HG03095 (cell line): Measurements from ENCODE around the gene TMEM108.

Source experiments
- ATAC-seq: cut with Tn5 transposase; IDR thresholded peaks from one replicate; pipeline ENCODE4 v1.9.1; 2021; ENCODE audit warnings: moderate library complexity; ENCODE audit not compliant: unreplicated experiment

The TMEM108 gene

GRCh38 chr3:133408961-133409360 lies 370.8 kb downstream of the TMEM108 start:
- no peak for ATAC-seq

GRCh38 chr3:133410191-133410892 lies 372.2 kb downstream of the TMEM108 start:
- no peak for ATAC-seq

- ATAC-seq = no peak
Measured at GRCh38 chr3:133412183-133413132, 374.3 kb downstream of the TMEM108 start.

GRCh38 chr3:133413161-133414020 lies 375.2 kb downstream of the TMEM108 start:
- ATAC-seq = no peak

- no peak for ATAC-seq
Measured at GRCh38 chr3:133414021-133414392, 375.8 kb downstream of the TMEM108 start.

GRCh38 chr3:133418361-133418760 lies 380.2 kb downstream of the TMEM108 start:
- ATAC-seq = no peak

- ATAC-seq = no peak
Measured at GRCh38 chr3:133419151-133419909, 381.1 kb downstream of the TMEM108 start.

GRCh38 chr3:133424937-133425869 lies 387.0 kb downstream of the TMEM108 start:
- no peak for ATAC-seq

GRCh38 chr3:133425898-133426297 lies 387.7 kb downstream of the TMEM108 start:
- ATAC-seq = no peak

GRCh38 chr3:133426721-133427120 lies 388.5 kb downstream of the TMEM108 start:
- no peak for ATAC-seq

- no peak for ATAC-seq
Measured at GRCh38 chr3:133428552-133428951, 390.4 kb downstream of the TMEM108 start.

- ATAC-seq = no peak
Measured at GRCh38 chr3:133429063-133429462, 390.9 kb downstream of the TMEM108 start.

- no peak for ATAC-seq
Measured at GRCh38 chr3:133439563-133439962, 401.4 kb downstream of the TMEM108 start.

- ATAC-seq = no peak
Measured at GRCh38 chr3:133440652-133441051, 402.5 kb downstream of the TMEM108 start.

GRCh38 chr3:133441867-133442270 lies 403.7 kb downstream of the TMEM108 start:
- ATAC-seq = peak; percentile 66

GRCh38 chr3:133442518-133442917 lies 404.3 kb downstream of the TMEM108 start:
- no peak for ATAC-seq

GRCh38 chr3:133443649-133444422 lies 405.6 kb downstream of the TMEM108 start:
- no peak for ATAC-seq

- ATAC-seq = no peak
Measured at GRCh38 chr3:133444423-133444774, 406.2 kb downstream of the TMEM108 start.

- ATAC-seq = no peak
Measured at GRCh38 chr3:133445108-133445507, 406.9 kb downstream of the TMEM108 start.
